HG03103 (cell line): Measurements from ENCODE around the gene KREMEN1.

ENCODE experiments used
- ATAC-seq: cut with Tn5 transposase; IDR thresholded peaks from one replicate; pipeline ENCODE4 v1.9.1; 2021; ENCODE audit warnings: low read depth; ENCODE audit not compliant: unreplicated experiment

KREMEN1 gene

GRCh38 chr22:29125443-29125778, 52.6 kb downstream of the KREMEN1 start:
- ATAC-seq, result no peak

GRCh38 chr22:29125844-29126243, 53.0 kb downstream of the KREMEN1 start:
- no peak for ATAC-seq

GRCh38 chr22:29126670-29127395, 54.0 kb downstream of the KREMEN1 start:
- no peak for ATAC-seq

GRCh38 chr22:29128891-29129807, 56.3 kb downstream of the KREMEN1 start:
- ATAC-seq, result no peak

GRCh38 chr22:29129808-29130140, 56.9 kb downstream of the KREMEN1 start:
- ATAC-seq, result no peak

GRCh38 chr22:29130476-29130875, 57.6 kb downstream of the KREMEN1 start:
- ATAC-seq, result no peak

- ATAC-seq, result no peak
These were observed 60.8 kb downstream of the KREMEN1 start for GRCh38 chr22:29133603-29134133.

GRCh38 chr22:29134448-29134847, 61.6 kb downstream of the KREMEN1 start:
- no peak for ATAC-seq

GRCh38 chr22:29136782-29137700, 64.2 kb downstream of the KREMEN1 start:
- ATAC-seq, result no peak

- ATAC-seq, result no peak
These were observed 65.9 kb downstream of the KREMEN1 start for GRCh38 chr22:29138556-29139305.

GRCh38 chr22:29139965-29140782, 67.3 kb downstream of the KREMEN1 start:
- no peak for ATAC-seq

- ATAC-seq, result no peak
These were observed 68.3 kb downstream of the KREMEN1 start for GRCh38 chr22:29141078-29141688.

- ATAC-seq, result no peak
These were observed 69.3 kb downstream of the KREMEN1 start for GRCh38 chr22:29142116-29142515.

- no peak for ATAC-seq
These were observed 71.3 kb downstream of the KREMEN1 start for GRCh38 chr22:29143941-29144785.

GRCh38 chr22:29144786-29145160, 71.9 kb downstream of the KREMEN1 start:
- ATAC-seq, result no peak

- ATAC-seq, result no peak
These were observed 72.7 kb downstream of the KREMEN1 start for GRCh38 chr22:29145321-29146072.

- no peak for ATAC-seq
These were observed 73.3 kb downstream of the KREMEN1 start for GRCh38 chr22:29146091-29146560.
